SU-DHL-6 (cell line): Measurements from ENCODE around the gene ITGA11.

Experiments used
- CTCF ChIP-seq: fragments of 200-600 bp; sonication (generic); IDR thresholded peaks from one replicate; pipeline ENCODE4 v1.5.1; 2017; ENCODE audit warnings: antibody characterized with exemption, mild to moderate bottlenecking, low read length, moderate library complexity; ENCODE audit not compliant: insufficient read depth, poor library complexity, severe bottlenecking
- EZH2phosphoT487 ChIP-seq: fragments of 200-600 bp; sonication (generic), shearing (Covaris generic); conservative IDR thresholded peaks from 2 replicates; pipeline ENCODE4 v1.6.1; 2018; ENCODE audit warnings: mild to moderate bottlenecking, antibody characterized with exemption, low read length, moderate library complexity, mixed read lengths

- TF ChIP-seq CTCF: no peak
- no peak for TF ChIP-seq EZH2phosphoT487
Measured at GRCh38 chr15:68262514-68263356, 169.2 kb downstream of the ITGA11 start.
